Thoracic aorta (tissue), 2 donors: ENCODE data around the gene ZRANB3. TPM values are rescaled to one million over a fixed set of nuclear protein-coding genes. Genes with fewer than 3 reads are reported as not detected.

Experiments
- ATAC-seq: fragments of 150-250 bp; one replicate; pipeline ENCODE4 v1.8.0; 2017; ENCODE audit warnings: low read depth; ENCODE audit not compliant: insufficient number of reproducible peaks, low FRiP score
- DNase-seq: peaks from one replicate; pipeline ENCODE4 v3.0.0-alpha.2; 2020; ENCODE audit warnings: low spot score
- H3K27ac ChIP-seq, 2 donors: fragments of 200-600 bp; sonication (generic); 1 replicate in 1 of 2; 2 replicates in 1 of 2; pipeline ENCODE4 v1.5.1; 2016; ENCODE audit warnings: mild to moderate bottlenecking in 2 of 2, moderate library complexity in 2 of 2
- H3K27me3 ChIP-seq: fragments of 200-600 bp; sonication (generic); replicated peaks from 2 replicates; pipeline ENCODE4 v1.6.0; 2016; ENCODE audit warnings: mild to moderate bottlenecking; ENCODE audit not compliant: insufficient read depth
- H3K36me3 ChIP-seq: fragments of 200-600 bp; sonication (generic); one replicate; pipeline ENCODE4 v1.5.1; 2016
- H3K4me1 ChIP-seq, 2 donors: fragments of 200-600 bp; sonication (generic); 1 replicate in 1 of 2; 2 replicates in 1 of 2; pipeline versions ENCODE4 v1.5.1 to v1.6.0; 2016; ENCODE audit warnings: low read depth in 2 of 2, mild to moderate bottlenecking in 1 of 2; ENCODE audit not compliant: control insufficient read depth in 1 of 2
- H3K4me3 ChIP-seq: fragments of 200-600 bp; sonication (generic); 2 replicates; pipeline ENCODE4 v1.5.1; 2016; ENCODE audit warnings: mild to moderate bottlenecking
- H3K9me3 ChIP-seq: fragments of 200-600 bp; sonication (generic); 2 replicates; pipeline ENCODE4 v1.5.1; 2016
- total RNA-seq, 2 donors: library from RNA; depleted of rRNA; stranded (reverse); fragments of >200 nt; gene quantifications; one replicate each; pipeline versions ENCODE4 v1.1.0 to v1.2.3, GENCODE V29; 2016
- TF ChIP-seq, protein P1 (sequence below): fragments of 200-600 bp; sonication (generic); IDR thresholded peaks from one replicate; pipeline ENCODE4 v1.5.1; 2019; ENCODE audit warnings: antibody characterized with exemption

Gene ZRANB3
- total RNA-seq, 2 donors from 2014 or later, result 3.2 to 4.2 TPM

DNA sequence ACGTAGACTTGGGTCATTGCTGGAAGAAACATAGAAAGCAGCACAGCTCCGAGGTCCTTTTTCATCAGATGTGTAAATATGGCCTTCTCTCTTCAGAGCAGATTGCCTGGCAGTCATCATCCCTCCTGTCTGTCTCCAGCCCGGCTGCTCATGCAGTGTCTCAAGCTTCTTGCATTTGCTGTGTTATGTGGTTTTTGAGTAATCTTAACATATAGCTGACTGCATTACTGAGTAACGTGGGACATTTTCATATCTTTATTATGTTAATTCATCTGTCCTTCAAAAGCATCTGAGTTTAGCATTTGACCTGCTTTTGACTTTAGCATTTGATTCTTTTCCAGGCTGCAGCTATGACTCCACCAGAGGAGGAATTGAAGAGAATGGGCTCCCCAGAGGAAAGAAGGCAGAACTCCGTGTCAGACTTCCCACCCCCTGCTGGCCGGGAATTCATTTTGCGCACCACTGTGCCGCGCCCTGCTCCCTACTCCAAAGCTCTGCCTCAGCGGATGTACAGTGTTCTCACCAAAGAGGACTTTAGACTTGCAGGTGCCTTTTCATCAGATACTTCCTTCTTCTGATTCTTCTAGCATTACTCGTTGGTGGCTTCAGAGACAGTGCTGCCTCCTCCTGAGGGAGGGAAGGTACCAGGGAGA lies 362.7 kb downstream of the ZRANB3 start:
- TF ChIP-seq, protein P1, sequence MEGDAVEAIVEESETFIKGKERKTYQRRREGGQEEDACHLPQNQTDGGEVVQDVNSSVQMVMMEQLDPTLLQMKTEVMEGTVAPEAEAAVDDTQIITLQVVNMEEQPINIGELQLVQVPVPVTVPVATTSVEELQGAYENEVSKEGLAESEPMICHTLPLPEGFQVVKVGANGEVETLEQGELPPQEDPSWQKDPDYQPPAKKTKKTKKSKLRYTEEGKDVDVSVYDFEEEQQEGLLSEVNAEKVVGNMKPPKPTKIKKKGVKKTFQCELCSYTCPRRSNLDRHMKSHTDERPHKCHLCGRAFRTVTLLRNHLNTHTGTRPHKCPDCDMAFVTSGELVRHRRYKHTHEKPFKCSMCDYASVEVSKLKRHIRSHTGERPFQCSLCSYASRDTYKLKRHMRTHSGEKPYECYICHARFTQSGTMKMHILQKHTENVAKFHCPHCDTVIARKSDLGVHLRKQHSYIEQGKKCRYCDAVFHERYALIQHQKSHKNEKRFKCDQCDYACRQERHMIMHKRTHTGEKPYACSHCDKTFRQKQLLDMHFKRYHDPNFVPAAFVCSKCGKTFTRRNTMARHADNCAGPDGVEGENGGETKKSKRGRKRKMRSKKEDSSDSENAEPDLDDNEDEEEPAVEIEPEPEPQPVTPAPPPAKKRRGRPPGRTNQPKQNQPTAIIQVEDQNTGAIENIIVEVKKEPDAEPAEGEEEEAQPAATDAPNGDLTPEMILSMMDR, result no peak
- Histone ChIP-seq H3K27ac (no peak overlapping the region), H3K9me3 (no peaks in the 10 kb centered on the region), H3K27me3 (no peaks in the 10 kb centered on the region), H3K4me3 (no peak overlapping the region), H3K4me1 (no peaks in the 10 kb centered on the region), H3K36me3 (peaks cover 48% of the 10 kb centered on the region)
- ATAC-seq, result no peak
- no peak for DNase-seq

GRCh38 chr2:135167273-135167672 lies 363.7 kb downstream of the ZRANB3 start:
- no peak overlapping the region for H3K4me3 ChIP-seq
- no peak for DNase-seq
- H3K4me1 ChIP-seq, result no peaks in the 10 kb centered on the region
- no peaks in the 10 kb centered on the region for H3K9me3 ChIP-seq
- peaks cover 57% of the 10 kb centered on the region for H3K36me3 ChIP-seq
- H3K27me3 ChIP-seq, result no peaks in the 10 kb centered on the region
- no peak for ATAC-seq
- TF ChIP-seq, protein P1, result no peak
- no peak overlapping the region for H3K27ac ChIP-seq

DNA sequence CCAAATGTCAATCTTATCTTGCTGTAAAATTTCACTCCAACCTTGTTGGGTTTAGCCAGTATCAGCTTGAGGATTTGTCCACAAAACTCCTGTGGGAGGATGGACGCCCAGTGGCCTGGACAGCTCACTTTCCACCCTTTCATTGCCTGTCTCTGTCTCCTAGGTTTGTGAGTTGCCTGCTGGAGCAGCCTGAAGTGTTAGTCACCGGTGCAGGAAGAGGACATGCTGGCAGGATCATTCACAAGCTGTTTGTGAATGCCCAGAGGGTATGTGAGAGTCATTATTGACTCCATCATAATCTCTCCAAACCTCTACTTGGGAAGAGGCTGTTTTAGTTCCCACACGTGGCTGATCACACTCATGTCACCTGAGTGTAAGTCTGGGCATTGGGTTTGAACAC lies 366.6 kb downstream of the ZRANB3 start:
- H3K9me3 ChIP-seq, result no peaks in the 10 kb centered on the region
- ATAC-seq (no peak), DNase-seq (no peak)
- H3K4me3 ChIP-seq, result no peak overlapping the region
- H3K27ac ChIP-seq, result no peak overlapping the region
- TF ChIP-seq, protein P1, result no peak
- H3K27me3 ChIP-seq, result no peaks in the 10 kb centered on the region
- H3K4me1 ChIP-seq, result no peaks in the 10 kb centered on the region
- peaks cover 45% of the 10 kb centered on the region for H3K36me3 ChIP-seq

GRCh38 chr2:135163901-135164300 lies 367.1 kb downstream of the ZRANB3 start:
- Histone ChIP-seq H3K27ac (no peak overlapping the region), H3K4me3 (no peak overlapping the region), H3K27me3 (no peaks in the 10 kb centered on the region), H3K9me3 (no peaks in the 10 kb centered on the region), H3K36me3 (peaks cover 44% of the 10 kb centered on the region), H3K4me1 (no peaks in the 10 kb centered on the region)
- DNase-seq (no peak), ATAC-seq (no peak)
- TF ChIP-seq, protein P1, result no peak

GRCh38 chr2:135163306-135163705 lies 367.7 kb downstream of the ZRANB3 start:
- Histone ChIP-seq H3K9me3 (no peaks in the 10 kb centered on the region), H3K27ac (no peak overlapping the region), H3K4me3 (no peak overlapping the region), H3K27me3 (no peaks in the 10 kb centered on the region), H3K4me1 (no peaks in the 10 kb centered on the region), H3K36me3 (peaks cover 38% of the 10 kb centered on the region)
- TF ChIP-seq, protein P1, result no peak
- no peak for ATAC-seq
- no peak for DNase-seq
